Measurements from ENCODE around the gene SLC25A10.
A peak's percentile ranks its signal among the peaks of the same experiment; 100 is the strongest.

The SLC25A10 gene

GRCh38 chr17:81687770-81688541 is 24.1 kb upstream of the SLC25A10 start:
- DNase-seq = no peak
- Histone ChIP-seq H3K23ac (ENCODE audit: low read length in 2 of 2) (no peak overlapping the region), H2BK5ac (ENCODE audit: low read depth, low read length, poor library complexity, severe bottlenecking) (no peak overlapping the region), H3K79me1 (replicated peaks; ENCODE audit: low read length, poor library complexity, severe bottlenecking) (peaks cover 18% of the 10 kb centered on the region), H2AK5ac (ENCODE audit: low read length, severe bottlenecking) (no peak overlapping the region), H4K8ac (ENCODE audit: low read length) (no peak overlapping the region), H2BK120ac (ENCODE audit: low read depth, low read length) (no peak overlapping the region), H3K9me3 (ENCODE audit: control insufficient read depth, low read length) (no peaks in the 10 kb centered on the region), H2BK15ac (ENCODE audit: low read depth, poor library complexity, severe bottlenecking) (no peak overlapping the region), H3K4me3 (ENCODE audit: insufficient read depth in 1 of 2, low read depth in 1 of 2, low read length in 2 of 2) (no peak overlapping the region), H3K36me3 (ENCODE audit: control insufficient read depth in 1 of 2, insufficient read depth in 2 of 2, low read depth in 1 of 2, low read length in 2 of 2) (peaks cover 73% of the 10 kb centered on the region in 2 experiments), H2AFZ (ENCODE audit: low read depth, low read length) (no peak overlapping the region), H3K4me2 (ENCODE audit: low read length, poor library complexity, severe bottlenecking) (no peak overlapping the region), H3K4me1 (ENCODE audit: control insufficient read depth, insufficient read depth, low read depth, low read length) (peaks cover 22% of the 10 kb centered on the region), H4K91ac (ENCODE audit: low read length) (no peak overlapping the region), H3K14ac (ENCODE audit: low read length in 2 of 2) (no peak overlapping the region), H2BK12ac (ENCODE audit: low read length in 2 of 2) (no peak overlapping the region), H3K27me3 (ENCODE audit: control insufficient read depth in 1 of 2, insufficient read depth in 1 of 2, low read length in 2 of 2) (no peaks in the 10 kb centered on the region), H3K18ac (ENCODE audit: low read depth in 1 of 2, low read length in 2 of 2) (no peak overlapping the region), H3K27ac (ENCODE audit: low read length, poor library complexity, severe bottlenecking) (no peak overlapping the region), H3K4ac (ENCODE audit: low read depth in 1 of 2, low read length in 2 of 2) (no peak overlapping the region), H3K9ac (ENCODE audit: low read length) (no peak overlapping the region)
- 97% methylated on average over 41 of the region's 41 CpGs for WGBS

GRCh38 chr17:81688616-81689015 is 23.5 kb upstream of the SLC25A10 start:
- no peak overlapping the region for H3K23ac ChIP-seq (ENCODE audit: low read length in 2 of 2)
- no peak overlapping the region for H2BK120ac ChIP-seq (ENCODE audit: low read depth, low read length)
- no peak overlapping the region for H3K4me2 ChIP-seq (ENCODE audit: low read length, poor library complexity, severe bottlenecking)
- H3K9ac ChIP-seq (ENCODE audit: low read length) = no peak overlapping the region
- no peak overlapping the region for H3K18ac ChIP-seq (ENCODE audit: low read depth in 1 of 2, low read length in 2 of 2)
- no peak overlapping the region for H2AK5ac ChIP-seq (ENCODE audit: low read length, severe bottlenecking)
- peak overlapping the region; percentile 8 for H4K91ac ChIP-seq (ENCODE audit: low read length)
- no peak overlapping the region for H3K4ac ChIP-seq (ENCODE audit: low read depth in 1 of 2, low read length in 2 of 2)
- no peak for DNase-seq
- no peak overlapping the region for H3K27ac ChIP-seq (ENCODE audit: low read length, poor library complexity, severe bottlenecking)
- no peak overlapping the region for H2BK12ac ChIP-seq (ENCODE audit: low read length in 2 of 2)
- H2BK15ac ChIP-seq (ENCODE audit: low read depth, poor library complexity, severe bottlenecking) = no peak overlapping the region
- no peak overlapping the region for H2BK5ac ChIP-seq (ENCODE audit: low read depth, low read length, poor library complexity, severe bottlenecking)
- no peaks in the 10 kb centered on the region for H3K27me3 ChIP-seq (ENCODE audit: control insufficient read depth in 1 of 2, insufficient read depth in 1 of 2, low read length in 2 of 2)
- peaks cover 22% of the 10 kb centered on the region for H3K79me1 ChIP-seq (replicated peaks; ENCODE audit: low read length, poor library complexity, severe bottlenecking)
- H3K14ac ChIP-seq (ENCODE audit: low read length in 2 of 2) = no peak overlapping the region
- H3K4me1 ChIP-seq (ENCODE audit: control insufficient read depth, insufficient read depth, low read depth, low read length) = peaks cover 22% of the 10 kb centered on the region
- peaks cover 78 to 80% of the 10 kb centered on the region in 2 experiments for H3K36me3 ChIP-seq (ENCODE audit: control insufficient read depth in 1 of 2, insufficient read depth in 2 of 2, low read depth in 1 of 2, low read length in 2 of 2)
- H2AFZ ChIP-seq (ENCODE audit: low read depth, low read length) = no peak overlapping the region
- H4K8ac ChIP-seq (ENCODE audit: low read length) = no peak overlapping the region
- no peak overlapping the region for H3K4me3 ChIP-seq (ENCODE audit: insufficient read depth in 1 of 2, low read depth in 1 of 2, low read length in 2 of 2)
- 95% methylated on average over 14 of the region's 14 CpGs for WGBS
- no peaks in the 10 kb centered on the region for H3K9me3 ChIP-seq (ENCODE audit: control insufficient read depth, low read length)

- no peak overlapping the region for H3K4me3 ChIP-seq (ENCODE audit: insufficient read depth in 1 of 2, low read depth in 1 of 2, low read length in 2 of 2)
- 96% methylated on average over 18 of the region's 18 CpGs for WGBS
- H2AFZ ChIP-seq (ENCODE audit: low read depth, low read length) = no peak overlapping the region
- peaks cover 18% of the 10 kb centered on the region for H3K4me1 ChIP-seq (ENCODE audit: control insufficient read depth, insufficient read depth, low read depth, low read length)
- H3K9me3 ChIP-seq (ENCODE audit: control insufficient read depth, low read length) = no peaks in the 10 kb centered on the region
- peaks cover 92 to 95% of the 10 kb centered on the region in 2 experiments for H3K36me3 ChIP-seq (ENCODE audit: control insufficient read depth in 1 of 2, insufficient read depth in 2 of 2, low read depth in 1 of 2, low read length in 2 of 2)
- H3K23ac ChIP-seq (ENCODE audit: low read length in 2 of 2) = no peak overlapping the region
- H3K4me2 ChIP-seq (ENCODE audit: low read length, poor library complexity, severe bottlenecking) = no peak overlapping the region
- DNase-seq = no peak
- no peak overlapping the region for H2BK5ac ChIP-seq (ENCODE audit: low read depth, low read length, poor library complexity, severe bottlenecking)
- no peak overlapping the region for H3K27ac ChIP-seq (ENCODE audit: low read length, poor library complexity, severe bottlenecking)
- H3K4ac ChIP-seq (ENCODE audit: low read depth in 1 of 2, low read length in 2 of 2) = no peak overlapping the region
- H2BK12ac ChIP-seq (ENCODE audit: low read length in 2 of 2) = no peak overlapping the region
- H3K18ac ChIP-seq (ENCODE audit: low read depth in 1 of 2, low read length in 2 of 2) = no peak overlapping the region
- no peak overlapping the region for H4K91ac ChIP-seq (ENCODE audit: low read length)
- H3K79me1 ChIP-seq (replicated peaks; ENCODE audit: low read length, poor library complexity, severe bottlenecking) = peaks cover 32% of the 10 kb centered on the region
- H4K8ac ChIP-seq (ENCODE audit: low read length) = no peak overlapping the region
- no peaks in the 10 kb centered on the region for H3K27me3 ChIP-seq (ENCODE audit: control insufficient read depth in 1 of 2, insufficient read depth in 1 of 2, low read length in 2 of 2)
- H3K14ac ChIP-seq (ENCODE audit: low read length in 2 of 2) = no peak overlapping the region
- no peak overlapping the region for H2AK5ac ChIP-seq (ENCODE audit: low read length, severe bottlenecking)
- H3K9ac ChIP-seq (ENCODE audit: low read length) = no peak overlapping the region
- no peak overlapping the region for H2BK15ac ChIP-seq (ENCODE audit: low read depth, poor library complexity, severe bottlenecking)
- H2BK120ac ChIP-seq (ENCODE audit: low read depth, low read length) = no peak overlapping the region
Measured at GRCh38 chr17:81690066-81690465, 22.0 kb upstream of the SLC25A10 start.

- no peak overlapping the region for H4K91ac ChIP-seq (ENCODE audit: low read length)
- no peak overlapping the region for H3K9ac ChIP-seq (ENCODE audit: low read length)
- no peak overlapping the region for H2AFZ ChIP-seq (ENCODE audit: low read depth, low read length)
- H3K4me2 ChIP-seq (ENCODE audit: low read length, poor library complexity, severe bottlenecking) = no peak overlapping the region
- H2BK120ac ChIP-seq (ENCODE audit: low read depth, low read length) = no peak overlapping the region
- no peaks in the 10 kb centered on the region for H3K9me3 ChIP-seq (ENCODE audit: control insufficient read depth, low read length)
- no peak overlapping the region for H3K4ac ChIP-seq (ENCODE audit: low read depth in 1 of 2, low read length in 2 of 2)
- peaks cover 96 to 97% of the 10 kb centered on the region in 2 experiments for H3K36me3 ChIP-seq (ENCODE audit: control insufficient read depth in 1 of 2, insufficient read depth in 2 of 2, low read depth in 1 of 2, low read length in 2 of 2)
- H2BK15ac ChIP-seq (ENCODE audit: low read depth, poor library complexity, severe bottlenecking) = no peak overlapping the region
- no peaks in the 10 kb centered on the region for H3K27me3 ChIP-seq (ENCODE audit: control insufficient read depth in 1 of 2, insufficient read depth in 1 of 2, low read length in 2 of 2)
- no peak overlapping the region for H2BK12ac ChIP-seq (ENCODE audit: low read length in 2 of 2)
- H3K23ac ChIP-seq (ENCODE audit: low read length in 2 of 2) = no peak overlapping the region
- H3K4me3 ChIP-seq (ENCODE audit: insufficient read depth in 1 of 2, low read depth in 1 of 2, low read length in 2 of 2) = no peak overlapping the region
- H3K4me1 ChIP-seq (ENCODE audit: control insufficient read depth, insufficient read depth, low read depth, low read length) = peaks cover 13% of the 10 kb centered on the region
- no peak overlapping the region for H4K8ac ChIP-seq (ENCODE audit: low read length)
- no peak overlapping the region for H3K14ac ChIP-seq (ENCODE audit: low read length in 2 of 2)
- H2BK5ac ChIP-seq (ENCODE audit: low read depth, low read length, poor library complexity, severe bottlenecking) = no peak overlapping the region
- WGBS = 98% methylated on average over 17 of the region's 17 CpGs
- H3K27ac ChIP-seq (ENCODE audit: low read length, poor library complexity, severe bottlenecking) = no peak overlapping the region
- H2AK5ac ChIP-seq (ENCODE audit: low read length, severe bottlenecking) = no peak overlapping the region
- DNase-seq = no peak
- H3K18ac ChIP-seq (ENCODE audit: low read depth in 1 of 2, low read length in 2 of 2) = no peak overlapping the region
- peaks cover 32% of the 10 kb centered on the region for H3K79me1 ChIP-seq (replicated peaks; ENCODE audit: low read length, poor library complexity, severe bottlenecking)
Measured at GRCh38 chr17:81690549-81690948, 21.5 kb upstream of the SLC25A10 start.

All from mesenchymal stem cell (in vitro differentiated cells and primary cell).